GM12878 (cell line): Measurements from ENCODE around the gene NUMBL. TPM values are rescaled to one million over a fixed set of nuclear protein-coding genes. Genes with fewer than 3 reads are reported as not detected.

ENCODE experiments used
- ATAC-seq: fragments of 200-7000 bp; cut with Tn5 transposase; 3 replicates; pipeline ENCODE4 v1.9.1; 2020; ENCODE audit warnings: mild to moderate bottlenecking, moderate library complexity
- BruUV-seq: library from RNA; stranded (reverse); fragments of 400-500 nt; replicated peaks from 2 replicates; lab custom pipeline; 2021; lab: Mats Ljungman, UMichigan
- CTCF ChIA-PET: fragments of 300-600 bp; sonication (Branson Sonifier 250); formaldehyde crosslinking; extraction: SDS; loops from one replicate; lab custom pipeline; 2021; ENCODE audit warnings: inconsistent platforms; lab: Yijun Ruan, JAX
- POLR2A ChIA-PET: fragments of 350-600 bp; formaldehyde crosslinking; extraction: SDS; loops from one replicate; lab custom pipeline; 2021; ENCODE audit warnings: inconsistent platforms; lab: Charles Lee
- RAD21 ChIA-PET: fragments of 300-600 bp; sonication (Branson Sonifier 250); formaldehyde crosslinking; loops from one replicate; lab custom pipeline; 2023; ENCODE audit warnings: antibody characterized with exemption; ENCODE audit not compliant: unreplicated experiment; lab: Charles Lee
- SMC1A ChIA-PET: fragments of 300-600 bp; sonication (Branson Sonifier 250); formaldehyde crosslinking; loops from one replicate; lab custom pipeline; 2023; ENCODE audit not compliant: unreplicated experiment, uncharacterized antibody; lab: Charles Lee
- DNase-seq: peaks from one replicate; pipeline ENCODE4 v3.0.0-alpha.2; 2011; ENCODE audit warnings: low read depth, low spot score
- FAIRE-seq: peaks from 3 replicates; lab custom pipeline; 2011; peaks lifted over from hg19 to GRCh38; lab: Jason Lieb, UNC
- H2AFZ ChIP-seq: 2 replicates; pipeline ENCODE4 v1.6.0; 2011; ENCODE audit warnings: low read depth, low read length, control low read depth; ENCODE audit not compliant: control insufficient read depth
- H3K27ac ChIP-seq: 2 replicates; pipeline ENCODE4 v1.5.1; 2011; ENCODE audit warnings: control low read depth; ENCODE audit not compliant: control insufficient read depth, insufficient read depth
- H3K27me3 ChIP-seq, 2 experiments: replicated peaks in 1 of 2; 2 replicates each; pipeline versions ENCODE4 v1.6.0 to v1.6.1; 2011; ENCODE audit warnings: low read length in 1 of 2; ENCODE audit not compliant: control insufficient read depth in 2 of 2, insufficient read depth in 2 of 2
- H3K36me3 ChIP-seq, 2 experiments: 2 replicates each; pipeline ENCODE4 v1.5.1; 2011; ENCODE audit warnings: low read length in 1 of 2; ENCODE audit not compliant: control insufficient read depth in 2 of 2, insufficient read depth in 2 of 2
- H3K4me1 ChIP-seq: 2 replicates; pipeline ENCODE4 v1.6.1; 2011; ENCODE audit warnings: mild to moderate bottlenecking, low read length, moderate library complexity, mixed read lengths; ENCODE audit not compliant: control insufficient read depth, insufficient read depth
- H3K4me2 ChIP-seq: 2 replicates; pipeline ENCODE4 v1.6.0; 2011; ENCODE audit warnings: control low read depth; ENCODE audit not compliant: control insufficient read depth, insufficient read depth
- H3K4me3 ChIP-seq: fragments of 200-600 bp; sonication (generic); 2 replicates; pipeline ENCODE4 v1.5.1; 2016
- H3K79me2 ChIP-seq: 2 replicates; pipeline ENCODE4 v1.6.0; 2011; ENCODE audit warnings: low read length; ENCODE audit not compliant: control insufficient read depth, insufficient read depth
- H3K9ac ChIP-seq: 2 replicates; pipeline ENCODE4 v1.8.0; 2011; ENCODE audit warnings: low read length, control low read depth, mixed read lengths; ENCODE audit not compliant: control insufficient read depth, insufficient read depth
- H3K9me3 ChIP-seq: replicated peaks from 3 replicates; pipeline ENCODE4 v1.5.1; 2011; ENCODE audit warnings: mild to moderate bottlenecking, low read length; ENCODE audit not compliant: control insufficient read depth, insufficient read depth
- H4K20me1 ChIP-seq: 2 replicates; pipeline ENCODE4 v1.6.0; 2011; ENCODE audit not compliant: control insufficient read depth, insufficient read depth
- CBFB ChIP-seq: IDR thresholded peaks from 2 replicates; pipeline ENCODE4 v1.6.1; 2016; ENCODE audit warnings: antibody characterized with exemption, low read depth
- CHD2 ChIP-seq: IDR thresholded peaks from 2 replicates; pipeline ENCODE4 v1.6.1; 2011; ENCODE audit warnings: low read depth, low read length, improper control_type of control experiment, borderline replicate concordance
- JUND ChIP-seq: IDR thresholded peaks from 2 replicates; pipeline ENCODE4 v1.6.1; 2012; ENCODE audit warnings: low read depth, mild to moderate bottlenecking, low read length, improper control_type of control experiment, moderate library complexity
- MYC ChIP-seq: IDR thresholded peaks from 2 replicates; pipeline ENCODE4 v1.6.1; 2011; ENCODE audit warnings: mild to moderate bottlenecking, low read length, moderate library complexity, inconsistent platforms; ENCODE audit not compliant: insufficient read depth, insufficient replicate concordance, insufficient read length, severe bottlenecking
- NFYB ChIP-seq: IDR thresholded peaks from 2 replicates; pipeline ENCODE4 v1.6.1; 2011; ENCODE audit warnings: low read depth, mild to moderate bottlenecking, low read length, improper control_type of control experiment, moderate library complexity; ENCODE audit not compliant: insufficient read depth
- RB1 ChIP-seq: fragments of 450-650 bp; formaldehyde crosslinking; IDR thresholded peaks from 2 replicates; pipeline ENCODE4 v1.6.1; 2017; ENCODE audit warnings: mild to moderate bottlenecking, borderline replicate concordance
- RFX5 ChIP-seq: IDR thresholded peaks from 2 replicates; pipeline ENCODE4 v1.6.1; 2011; ENCODE audit warnings: low read depth, low read length, improper control_type of control experiment
- STAT1 ChIP-seq: fragments of 450-650 bp; conservative IDR thresholded peaks from 2 replicates; pipeline ENCODE4 v1.6.1; 2014; ENCODE audit warnings: antibody characterized with exemption, mild to moderate bottlenecking
- SUPT20H ChIP-seq: IDR thresholded peaks from 2 replicates; pipeline ENCODE4 v1.6.1; 2011; ENCODE audit warnings: low read depth, mild to moderate bottlenecking, low read length, moderate library complexity, borderline replicate concordance; ENCODE audit not compliant: control insufficient read depth
- WGBS: methylation state at CpG from one replicate; pipeline ENCODE4 v1.1.6; 2016; ENCODE audit warnings: low lambda C conversion rate; ENCODE audit not compliant: insufficient replicate concordance, insufficient coverage; ENCODE audit errors: missing lambda C conversion rate; 5-methylcytosine and 5-hydroxymethylcytosine counted together
- in situ Hi-C: fragments of 300-500 bp; cut with MboI; formaldehyde crosslinking; loops from 9 replicates; pipeline ENCODE4 v1.14.3; 2018; ENCODE audit warnings: mixed read lengths
- intact Hi-C: fragments of 100-400 bp; cut with micrococcal nuclease; formaldehyde crosslinking; loops from one replicate; pipeline ENCODE4 v1.14.2; 2022; ENCODE audit not compliant: unreplicated experiment
- polyA plus RNA-seq, 11 experiments: library from polyadenylated mRNA; depleted of rRNA in 4 of 11; unstranded in 6 of 11; stranded (reverse) in 5 of 11; fragments of >200 nt; fragmentation: Nextera tagmentation in 4 of 11; fragmentation: Illumina TruSeq in 1 of 11; extraction: Ambion mirVana in 4 of 11; extraction: Trizol in 1 of 11; gene quantifications; 1 replicate in 1 of 11; 2 replicates in 10 of 11; pipeline versions ENCODE4 v1.2.1 to v1.2.3, GENCODE V29; 2011 to 2016; ENCODE audit warnings: inconsistent platforms in 2 of 11, missing spikeins in 2 of 11, low read depth in 1 of 11
- total RNA-seq, 4 experiments: library from RNA; depleted of rRNA in 3 of 4; stranded (reverse); fragments of >200 nt in 3 of 4; fragmentation: Illumina TruSeq in 1 of 4; extraction: Trizol in 1 of 4; gene quantifications; 2 replicates each; pipeline versions ENCODE4 v1.2.1 to v1.2.3, GENCODE V29; 2013 to 2021
- TF ChIP-seq, protein P1 (sequence below): IDR thresholded peaks from 2 replicates; pipeline ENCODE4 v1.6.1; 2012; ENCODE audit warnings: low read depth, low read length, improper control_type of control experiment
- TF ChIP-seq, protein P2 (sequence below): fragments of 450-650 bp; IDR thresholded peaks from 2 replicates; pipeline ENCODE4 v1.6.1; 2018; ENCODE audit warnings: mild to moderate bottlenecking, low read depth, moderate library complexity; ENCODE audit not compliant: partially characterized antibody
- TF ChIP-seq, protein P3 (sequence below): fragments of 450-650 bp; formaldehyde crosslinking; IDR thresholded peaks from 2 replicates; pipeline ENCODE4 v1.4.0; 2022; ENCODE audit warnings: mild to moderate bottlenecking, moderate library complexity

NUMBL gene
- total and polyA plus RNA-seq, 10 of the 15 experiments (the other 5 are each of a cell fraction or from before 2014, with no cell fraction given): 0.16 to 9.4 (median 1.9) TPM

DNA sequence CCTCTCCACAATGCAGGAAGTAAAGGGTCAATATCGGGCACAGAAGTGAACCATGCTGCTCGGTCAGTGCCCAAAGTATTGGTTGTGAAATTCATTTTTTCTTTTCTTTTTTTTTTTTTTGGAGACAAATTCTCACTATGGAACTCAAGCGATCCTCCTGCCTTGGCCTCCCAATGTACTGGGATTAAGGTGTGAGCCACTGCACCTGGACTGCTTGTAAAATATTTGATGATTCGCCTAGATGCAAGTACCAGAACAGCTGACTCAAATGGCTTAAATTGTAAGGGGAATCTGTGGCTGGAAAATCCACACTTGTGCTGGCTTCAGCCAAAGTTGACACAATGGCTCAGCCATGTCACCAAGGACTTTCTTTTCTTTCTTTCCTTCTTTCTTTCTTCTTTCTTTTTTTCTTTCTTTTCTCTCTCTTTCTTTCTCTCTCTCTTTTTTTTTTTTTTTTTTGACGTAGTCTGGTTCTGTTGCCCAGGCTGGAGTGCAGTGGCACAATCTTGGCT is 43.7 kb downstream of the NUMBL start (continued):
- TF ChIP-seq, protein P1, sequence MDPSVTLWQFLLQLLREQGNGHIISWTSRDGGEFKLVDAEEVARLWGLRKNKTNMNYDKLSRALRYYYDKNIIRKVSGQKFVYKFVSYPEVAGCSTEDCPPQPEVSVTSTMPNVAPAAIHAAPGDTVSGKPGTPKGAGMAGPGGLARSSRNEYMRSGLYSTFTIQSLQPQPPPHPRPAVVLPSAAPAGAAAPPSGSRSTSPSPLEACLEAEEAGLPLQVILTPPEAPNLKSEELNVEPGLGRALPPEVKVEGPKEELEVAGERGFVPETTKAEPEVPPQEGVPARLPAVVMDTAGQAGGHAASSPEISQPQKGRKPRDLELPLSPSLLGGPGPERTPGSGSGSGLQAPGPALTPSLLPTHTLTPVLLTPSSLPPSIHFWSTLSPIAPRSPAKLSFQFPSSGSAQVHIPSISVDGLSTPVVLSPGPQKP: no peak
- TF ChIP-seq CHD2 (no peak), CBFB (no peak), NFYB (no peak)

DNA sequence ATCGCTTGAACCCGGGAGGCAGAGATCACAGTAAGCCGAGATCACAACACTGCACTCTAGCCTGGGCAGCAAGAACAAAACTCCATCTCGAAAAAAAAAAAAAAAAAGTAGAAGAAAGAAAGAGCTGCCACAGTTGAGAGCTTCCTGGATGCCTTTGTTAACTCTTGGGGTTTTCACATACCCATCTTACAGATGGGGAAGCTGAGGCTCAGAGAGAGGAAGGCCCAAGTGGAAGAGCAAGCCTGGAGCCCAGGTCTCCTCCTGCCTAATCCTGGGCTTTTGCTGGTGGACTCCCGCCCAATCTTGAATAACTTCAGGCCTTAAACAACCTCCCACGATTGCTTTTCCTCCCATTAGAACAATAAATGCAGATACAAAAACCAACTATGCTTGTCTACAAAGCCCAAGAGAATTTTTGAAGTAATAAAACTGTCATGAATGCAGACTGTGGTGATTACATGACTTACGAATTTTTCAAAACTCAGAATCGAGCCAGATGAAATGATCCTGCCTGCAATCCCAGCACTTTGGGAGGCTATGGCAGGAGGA is 47.6 kb downstream of the NUMBL start:
- Histone ChIP-seq H3K4me1 (peaks cover 5% of the 10 kb centered on the region; the same call in 1 of the 2 replicates), H3K4me3 (no peak overlapping the region), H3K9ac (no peak overlapping the region), H3K36me3 (no peaks in the 10 kb centered on the region), H2AFZ (no peak overlapping the region), H4K20me1 (no peaks in the 10 kb centered on the region), H3K79me2 (no peaks in the 10 kb centered on the region), H3K9me3 (no peaks in the 10 kb centered on the region), H3K27ac (no peak overlapping the region), H3K27me3 (no peaks in the 10 kb centered on the region), H3K4me2 (no peak overlapping the region)
- FAIRE-seq: no peak
- TF ChIP-seq, protein P2, sequence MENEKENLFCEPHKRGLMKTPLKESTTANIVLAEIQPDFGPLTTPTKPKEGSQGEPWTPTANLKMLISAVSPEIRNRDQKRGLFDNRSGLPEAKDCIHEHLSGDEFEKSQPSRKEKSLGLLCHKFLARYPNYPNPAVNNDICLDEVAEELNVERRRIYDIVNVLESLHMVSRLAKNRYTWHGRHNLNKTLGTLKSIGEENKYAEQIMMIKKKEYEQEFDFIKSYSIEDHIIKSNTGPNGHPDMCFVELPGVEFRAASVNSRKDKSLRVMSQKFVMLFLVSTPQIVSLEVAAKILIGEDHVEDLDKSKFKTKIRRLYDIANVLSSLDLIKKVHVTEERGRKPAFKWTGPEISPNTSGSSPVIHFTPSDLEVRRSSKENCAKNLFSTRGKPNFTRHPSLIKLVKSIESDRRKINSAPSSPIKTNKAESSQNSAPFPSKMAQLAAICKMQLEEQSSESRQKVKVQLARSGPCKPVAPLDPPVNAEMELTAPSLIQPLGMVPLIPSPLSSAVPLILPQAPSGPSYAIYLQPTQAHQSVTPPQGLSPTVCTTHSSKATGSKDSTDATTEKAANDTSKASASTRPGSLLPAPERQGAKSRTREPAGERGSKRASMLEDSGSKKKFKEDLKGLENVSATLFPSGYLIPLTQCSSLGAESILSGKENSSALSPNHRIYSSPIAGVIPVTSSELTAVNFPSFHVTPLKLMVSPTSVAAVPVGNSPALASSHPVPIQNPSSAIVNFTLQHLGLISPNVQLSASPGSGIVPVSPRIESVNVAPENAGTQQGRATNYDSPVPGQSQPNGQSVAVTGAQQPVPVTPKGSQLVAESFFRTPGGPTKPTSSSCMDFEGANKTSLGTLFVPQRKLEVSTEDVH: no peak
- TF ChIP-seq RFX5: no peak
- no peak for TF ChIP-seq RB1
- TF ChIP-seq JUND: no peak
- TF ChIP-seq, protein P3, sequence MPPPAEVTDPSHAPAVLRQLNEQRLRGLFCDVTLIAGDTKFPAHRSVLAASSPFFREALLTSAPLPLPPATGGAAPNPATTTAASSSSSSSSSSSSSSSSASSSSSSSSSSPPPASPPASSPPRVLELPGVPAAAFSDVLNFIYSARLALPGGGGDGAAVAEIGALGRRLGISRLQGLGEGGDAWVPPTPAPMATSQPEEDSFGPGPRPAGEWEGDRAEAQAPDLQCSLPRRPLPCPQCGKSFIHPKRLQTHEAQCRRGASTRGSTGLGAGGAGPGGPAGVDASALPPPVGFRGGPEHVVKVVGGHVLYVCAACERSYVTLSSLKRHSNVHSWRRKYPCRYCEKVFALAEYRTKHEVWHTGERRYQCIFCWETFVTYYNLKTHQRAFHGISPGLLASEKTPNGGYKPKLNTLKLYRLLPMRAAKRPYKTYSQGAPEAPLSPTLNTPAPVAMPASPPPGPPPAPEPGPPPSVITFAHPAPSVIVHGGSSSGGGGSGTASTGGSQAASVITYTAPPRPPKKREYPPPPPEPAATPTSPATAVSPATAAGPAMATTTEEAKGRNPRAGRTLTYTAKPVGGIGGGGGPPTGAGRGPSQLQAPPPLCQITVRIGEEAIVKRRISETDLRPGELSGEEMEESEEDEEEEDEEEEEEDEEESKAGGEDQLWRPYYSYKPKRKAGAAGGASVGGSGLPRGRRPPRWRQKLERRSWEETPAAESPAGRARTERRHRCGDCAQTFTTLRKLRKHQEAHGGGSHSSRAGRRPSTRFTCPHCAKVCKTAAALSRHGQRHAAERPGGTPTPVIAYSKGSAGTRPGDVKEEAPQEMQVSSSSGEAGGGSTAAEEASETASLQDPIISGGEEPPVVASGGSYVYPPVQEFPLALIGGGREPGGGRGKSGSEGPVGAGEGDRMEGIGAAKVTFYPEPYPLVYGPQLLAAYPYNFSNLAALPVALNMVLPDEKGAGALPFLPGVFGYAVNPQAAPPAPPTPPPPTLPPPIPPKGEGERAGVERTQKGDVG: no peak
- TF ChIP-seq STAT1: no peak
- no peak for TF ChIP-seq MYC
- no peak for TF ChIP-seq SUPT20H
- intact Hi-C loops: no loop called here
- 51% methylated on average over 7 of the region's 8 CpGs for WGBS
- SMC1A ChIA-PET: no interaction called here
- no peak for DNase-seq
- ATAC-seq: no peak
- POLR2A ChIA-PET: no interaction called here
- RAD21 ChIA-PET: no interaction called here
- CTCF ChIA-PET: interaction anchor here (0.7 to 3.8 kb wide), 3 partner anchors 8 to 497 kb away, joined by 3 to 33 read pairs (median 3); no protein-coding TSS in a partner anchor
- in situ Hi-C loops: no loop called here
- no TSS peak for BruUV-seq
